PFSK-1 (cell line): Measurements from ENCODE around the gene MAP2K7.

Source experiments
- FOXP2 ChIP-seq: optimal IDR thresholded peaks from 2 replicates; pipeline ENCODE3; 2011; ENCODE audit warnings: borderline replicate concordance, control low read depth, inconsistent platforms; ENCODE audit not compliant: insufficient read depth; ENCODE audit errors: extremely low read length, extremely low read depth
- POLR2AphosphoS5 ChIP-seq: IDR thresholded peaks from 2 replicates; pipeline ENCODE4 v1.6.1; 2012; ENCODE audit warnings: low read depth, mild to moderate bottlenecking, control low read depth, low read length, moderate library complexity
- REST ChIP-seq, 2 experiments: IDR thresholded peaks; 2 replicates each; pipeline versions ENCODE4 v1.6.1 to v1.8.0; 2011 to 2012; ENCODE audit warnings: low read depth in 2 of 2, low read length in 2 of 2, control low read depth in 1 of 2, inconsistent platforms in 1 of 2, mild to moderate bottlenecking in 1 of 2, moderate library complexity in 1 of 2; ENCODE audit not compliant: insufficient read depth in 1 of 2
- SIN3A ChIP-seq: IDR thresholded peaks from 2 replicates; pipeline ENCODE4 v1.6.1; 2012; ENCODE audit warnings: mild to moderate bottlenecking, low read length, moderate library complexity, borderline replicate concordance; ENCODE audit not compliant: insufficient read depth
- TAF1 ChIP-seq: IDR thresholded peaks from 2 replicates; pipeline ENCODE4 v1.6.1; 2012; ENCODE audit warnings: low read length, control low read depth, borderline replicate concordance; ENCODE audit not compliant: insufficient read depth

Gene MAP2K7

GRCh38 chr19:7926727-7927604 lies 23.3 kb downstream of the MAP2K7 start:
- TF ChIP-seq REST (IDR thresholded peaks at IDR 0.05; ENCODE audit: insufficient read depth in 1 of 2, low read depth in 2 of 2, low read length in 2 of 2) (no peak), POLR2AphosphoS5 (peak; percentile 48; the same call in 1 of the 2 replicates), SIN3A (no peak), FOXP2 (no peak), TAF1 (no peak; the same call in 1 of the 2 replicates)

GRCh38 chr19:7927605-7928333 lies 24.1 kb downstream of the MAP2K7 start:
- 0 out of 2 replicates have a peak, but pooled peaks have one; percentile 6 for TF ChIP-seq TAF1
- TF ChIP-seq REST (IDR thresholded peaks at IDR 0.05; ENCODE audit: insufficient read depth in 1 of 2, low read depth in 2 of 2, low read length in 2 of 2): no peak

- TF ChIP-seq FOXP2 (no peak), SIN3A (peak; percentile 8; the same call in 1 of the 2 replicates), POLR2AphosphoS5 (no peak), REST (IDR thresholded peaks at IDR 0.05; ENCODE audit: insufficient read depth in 1 of 2, low read depth in 2 of 2, low read length in 2 of 2) (peak in 1 of 2 experiments; percentile 35; a peak in 1 of 4 replicates), TAF1 (no peak; the same call in 1 of the 2 replicates)
Measured at GRCh38 chr19:7928334-7928706, 24.6 kb downstream of the MAP2K7 start.

GRCh38 chr19:7928741-7929701 lies 25.3 kb downstream of the MAP2K7 start:
- TF ChIP-seq SIN3A (no peak), REST (IDR thresholded peaks at IDR 0.05; ENCODE audit: insufficient read depth in 1 of 2, low read depth in 2 of 2, low read length in 2 of 2) (no peak), FOXP2 (no peak), POLR2AphosphoS5 (peak; percentile 78)
